Measurements from ENCODE around the gene NEMP2.
A peak's percentile ranks its signal among the peaks of the same experiment; 100 is the strongest.
"Not testable (repeated sequence)": the region's sequence is repeated elsewhere in the genome, so short reads cannot be mapped to it uniquely, and the experiment has no call there.

The NEMP2 gene

DNA sequence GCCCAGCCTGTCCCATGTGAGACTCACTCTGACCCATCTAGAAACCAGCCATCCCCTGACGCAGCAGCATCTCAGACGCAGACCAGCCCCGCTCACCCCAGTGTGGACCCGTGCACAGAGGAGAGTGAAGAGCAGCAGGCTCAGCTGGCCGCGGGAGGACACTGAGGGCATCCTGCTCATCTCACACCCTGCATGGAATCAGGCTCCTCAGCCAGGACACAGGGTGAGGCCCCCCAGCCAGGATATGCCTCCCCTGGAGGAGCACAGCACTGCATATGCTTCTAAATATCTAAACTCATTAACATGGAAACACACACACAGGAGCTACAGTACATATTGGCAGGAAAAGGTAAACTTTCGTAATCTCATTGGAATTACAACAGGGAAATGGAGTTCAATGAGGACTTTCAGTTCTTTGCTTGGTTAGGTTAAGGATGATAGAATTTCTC lies 34.4 kb downstream of the NEMP2 start:
- peak overlapping the region; percentile 38 for H3K9ac ChIP-seq (ENCODE audit: low read depth, low read length)
- no peaks in the 10 kb centered on the region for H3K36me3 ChIP-seq (ENCODE audit: control insufficient read depth, insufficient read depth, low read length)
- H3K4me1 ChIP-seq (ENCODE audit: control insufficient read depth, insufficient read depth, low read length), result no peaks in the 10 kb centered on the region
- no peak overlapping the region for H3K4me3 ChIP-seq (ENCODE audit: low read depth, low read length)
- H3K27me3 ChIP-seq (ENCODE audit: control insufficient read depth, insufficient read depth, low read length), result no peaks in the 10 kb centered on the region
- no peaks in the 10 kb centered on the region for H3K9me3 ChIP-seq (ENCODE audit: control insufficient read depth, insufficient read depth, low read length)

GRCh38 chr2:190499273-190499672 lies 35.2 kb downstream of the NEMP2 start:
- H3K4me1 ChIP-seq (ENCODE audit: control insufficient read depth, insufficient read depth, low read length), result no peaks in the 10 kb centered on the region
- no peaks in the 10 kb centered on the region for H3K36me3 ChIP-seq (ENCODE audit: control insufficient read depth, insufficient read depth, low read length)
- H3K9ac ChIP-seq (ENCODE audit: low read depth, low read length), result no peak overlapping the region
- no peak overlapping the region for H3K4me3 ChIP-seq (ENCODE audit: low read depth, low read length)
- no peaks in the 10 kb centered on the region for H3K27me3 ChIP-seq (ENCODE audit: control insufficient read depth, insufficient read depth, low read length)
- H3K9me3 ChIP-seq (ENCODE audit: control insufficient read depth, insufficient read depth, low read length), result no peaks in the 10 kb centered on the region

DNA sequence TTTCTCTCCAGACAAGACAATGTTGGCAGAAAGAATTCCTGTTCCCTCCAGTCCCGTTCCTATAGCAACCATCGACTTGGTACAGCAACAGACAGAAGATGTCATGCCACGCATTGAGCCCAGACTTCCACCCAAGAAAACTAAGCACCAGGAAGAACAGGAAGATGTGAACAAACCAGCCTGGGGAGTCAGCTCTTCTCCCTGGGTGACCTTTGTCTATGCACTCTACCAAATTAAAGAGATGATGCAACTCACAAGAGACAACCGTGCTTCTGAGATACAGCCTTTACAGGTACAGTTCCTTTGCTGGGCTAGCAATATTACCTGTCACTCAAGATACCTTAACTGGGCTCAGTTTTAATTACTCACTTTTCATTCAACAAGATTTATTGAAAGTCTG lies 37.1 kb downstream of the NEMP2 start:
- Histone ChIP-seq H3K36me3 (ENCODE audit: control insufficient read depth, insufficient read depth, low read length) (no peaks in the 10 kb centered on the region), H3K4me1 (ENCODE audit: control insufficient read depth, insufficient read depth, low read length) (no peaks in the 10 kb centered on the region), H3K9me3 (ENCODE audit: control insufficient read depth, insufficient read depth, low read length) (no peaks in the 10 kb centered on the region), H3K9ac (ENCODE audit: low read depth, low read length) (no peak overlapping the region), H3K27me3 (ENCODE audit: control insufficient read depth, insufficient read depth, low read length) (no peaks in the 10 kb centered on the region), H3K4me3 (ENCODE audit: low read depth, low read length) (no peak overlapping the region)

DNA sequence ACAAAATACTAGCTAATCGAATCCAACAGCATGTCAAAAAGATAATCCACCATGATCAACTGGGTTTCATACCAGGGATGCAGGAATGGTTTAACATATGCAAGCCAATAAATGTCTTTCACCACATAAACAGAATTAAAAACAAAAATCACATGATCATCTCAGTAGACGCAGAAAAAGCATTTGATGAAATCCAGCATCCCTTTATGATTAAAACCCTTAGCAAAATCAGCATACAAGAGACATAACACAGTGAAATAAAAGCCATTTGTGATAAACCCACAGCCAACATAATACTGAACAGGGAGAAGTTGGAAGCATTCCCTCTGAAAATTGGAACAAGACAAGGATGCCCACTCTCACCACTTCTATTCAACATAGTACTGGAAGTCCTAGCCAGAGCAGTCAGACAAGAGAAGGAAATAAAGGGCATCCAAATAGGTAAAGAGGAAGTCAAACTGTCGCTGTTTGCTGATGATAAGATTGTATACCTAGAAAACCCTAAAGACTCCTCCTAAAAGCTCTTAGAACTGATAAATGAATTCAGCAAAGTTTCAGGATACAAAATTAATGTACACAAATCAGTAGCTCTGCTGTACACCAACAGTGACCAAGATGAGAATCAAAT lies 39.8 kb downstream of the NEMP2 start:
- not testable (repeated sequence) for H3K4me1 ChIP-seq (ENCODE audit: control insufficient read depth, insufficient read depth, low read length); H3K9ac ChIP-seq (ENCODE audit: low read depth, low read length); H3K27me3 ChIP-seq (ENCODE audit: control insufficient read depth, insufficient read depth, low read length); H3K9me3 ChIP-seq (ENCODE audit: control insufficient read depth, insufficient read depth, low read length); H3K36me3 ChIP-seq (ENCODE audit: control insufficient read depth, insufficient read depth, low read length); H3K4me3 ChIP-seq (ENCODE audit: low read depth, low read length)

GRCh38 chr2:190493095-190493494 lies 41.4 kb downstream of the NEMP2 start:
- H3K27me3 ChIP-seq (ENCODE audit: control insufficient read depth, insufficient read depth, low read length), result no peaks in the 10 kb centered on the region
- H3K36me3 ChIP-seq (ENCODE audit: control insufficient read depth, insufficient read depth, low read length), result no peaks in the 10 kb centered on the region
- no peak overlapping the region for H3K9ac ChIP-seq (ENCODE audit: low read depth, low read length)
- H3K4me1 ChIP-seq (ENCODE audit: control insufficient read depth, insufficient read depth, low read length), result peaks cover 2% of the 10 kb centered on the region
- no peaks in the 10 kb centered on the region for H3K9me3 ChIP-seq (ENCODE audit: control insufficient read depth, insufficient read depth, low read length)
- no peak overlapping the region for H3K4me3 ChIP-seq (ENCODE audit: low read depth, low read length)

GRCh38 chr2:190490502-190490901 lies 44.0 kb downstream of the NEMP2 start:
- Histone ChIP-seq H3K36me3 (ENCODE audit: control insufficient read depth, insufficient read depth, low read length) (no peaks in the 10 kb centered on the region), H3K9me3 (ENCODE audit: control insufficient read depth, insufficient read depth, low read length) (no peaks in the 10 kb centered on the region), H3K9ac (ENCODE audit: low read depth, low read length) (no peak overlapping the region), H3K4me1 (ENCODE audit: control insufficient read depth, insufficient read depth, low read length) (peaks cover 2% of the 10 kb centered on the region), H3K27me3 (ENCODE audit: control insufficient read depth, insufficient read depth, low read length) (no peaks in the 10 kb centered on the region), H3K4me3 (ENCODE audit: low read depth, low read length) (no peak overlapping the region)

- Histone ChIP-seq H3K9ac (ENCODE audit: low read depth, low read length) (no peak overlapping the region), H3K9me3 (ENCODE audit: control insufficient read depth, insufficient read depth, low read length) (no peaks in the 10 kb centered on the region), H3K36me3 (ENCODE audit: control insufficient read depth, insufficient read depth, low read length) (no peaks in the 10 kb centered on the region), H3K27me3 (ENCODE audit: control insufficient read depth, insufficient read depth, low read length) (no peaks in the 10 kb centered on the region), H3K4me1 (ENCODE audit: control insufficient read depth, insufficient read depth, low read length) (peaks cover 2% of the 10 kb centered on the region), H3K4me3 (ENCODE audit: low read depth, low read length) (no peak overlapping the region)
Measured at GRCh38 chr2:190489475-190489874, 45.0 kb downstream of the NEMP2 start.

DNA sequence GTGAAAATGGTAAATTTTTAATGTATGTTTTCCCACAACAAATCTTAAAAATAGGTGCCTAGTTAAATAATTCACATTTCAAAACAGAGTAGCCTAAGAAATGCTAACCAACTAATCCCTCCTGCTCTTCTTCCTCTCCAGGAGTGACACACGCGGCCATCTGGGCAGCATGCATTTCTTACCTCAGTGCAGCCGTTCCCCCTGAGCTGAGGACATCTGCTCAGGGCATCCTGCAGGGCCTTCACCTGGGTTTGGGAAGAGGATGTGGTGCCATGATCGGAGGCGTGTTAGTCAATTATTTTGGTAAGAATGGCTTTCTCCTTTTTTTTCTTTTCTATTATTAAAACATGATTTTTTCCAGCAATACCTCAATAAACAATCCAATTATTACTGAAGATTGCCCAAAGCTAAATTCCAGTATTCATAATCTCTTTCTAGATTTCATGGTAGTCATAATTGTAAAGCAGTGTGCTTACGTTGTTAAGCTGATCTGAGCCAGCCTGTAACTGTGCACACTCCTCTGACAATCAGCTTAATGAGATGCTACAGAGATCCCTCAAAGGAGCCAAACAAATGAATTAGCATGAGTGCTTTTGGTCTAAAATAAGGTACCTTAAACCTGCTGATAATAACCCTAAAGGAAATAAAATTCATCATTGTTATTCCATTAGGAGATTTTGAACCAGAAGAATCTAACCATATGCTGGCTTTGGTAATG lies 45.8 kb downstream of the NEMP2 start:
- no peak overlapping the region for H3K4me3 ChIP-seq (ENCODE audit: low read depth, low read length)
- H3K9ac ChIP-seq (ENCODE audit: low read depth, low read length), result no peak overlapping the region
- no peaks in the 10 kb centered on the region for H3K27me3 ChIP-seq (ENCODE audit: control insufficient read depth, insufficient read depth, low read length)
- no peaks in the 10 kb centered on the region for H3K36me3 ChIP-seq (ENCODE audit: control insufficient read depth, insufficient read depth, low read length)
- H3K4me1 ChIP-seq (ENCODE audit: control insufficient read depth, insufficient read depth, low read length), result peaks cover 2% of the 10 kb centered on the region
- no peaks in the 10 kb centered on the region for H3K9me3 ChIP-seq (ENCODE audit: control insufficient read depth, insufficient read depth, low read length)

- Histone ChIP-seq H3K9me3 (ENCODE audit: control insufficient read depth, insufficient read depth, low read length) (no peaks in the 10 kb centered on the region), H3K4me1 (ENCODE audit: control insufficient read depth, insufficient read depth, low read length) (peaks cover 2% of the 10 kb centered on the region), H3K36me3 (ENCODE audit: control insufficient read depth, insufficient read depth, low read length) (no peaks in the 10 kb centered on the region), H3K4me3 (ENCODE audit: low read depth, low read length) (no peak overlapping the region), H3K9ac (ENCODE audit: low read depth, low read length) (no peak overlapping the region), H3K27me3 (ENCODE audit: control insufficient read depth, insufficient read depth, low read length) (no peaks in the 10 kb centered on the region)
Measured at GRCh38 chr2:190486037-190486623, 48.4 kb downstream of the NEMP2 start.

DNA sequence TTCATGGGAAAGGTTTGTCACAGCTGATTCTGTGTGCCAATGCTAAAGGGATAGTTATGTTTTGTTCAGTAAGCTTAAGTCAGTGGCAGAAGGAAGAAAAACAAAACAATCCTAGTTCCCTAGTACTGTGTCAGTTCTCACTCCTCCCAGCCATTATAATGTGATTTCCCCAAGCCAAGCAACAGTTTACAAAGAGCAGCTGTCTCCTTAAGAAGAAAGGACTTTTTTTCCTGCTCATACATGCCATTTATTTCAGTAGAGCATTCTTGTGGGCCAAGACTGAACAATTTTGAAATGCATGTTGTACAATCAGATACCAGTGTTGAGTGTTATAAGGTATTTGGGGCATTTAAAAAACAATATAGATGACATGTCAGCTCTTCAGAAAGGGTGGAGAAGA lies 52.1 kb downstream of the NEMP2 start:
- H3K27me3 ChIP-seq (ENCODE audit: control insufficient read depth, insufficient read depth, low read length), result no peaks in the 10 kb centered on the region
- no peak overlapping the region for H3K9ac ChIP-seq (ENCODE audit: low read depth, low read length)
- H3K9me3 ChIP-seq (ENCODE audit: control insufficient read depth, insufficient read depth, low read length), result no peaks in the 10 kb centered on the region

GRCh38 chr2:190481339-190481738 lies 53.2 kb downstream of the NEMP2 start:
- H3K9me3 ChIP-seq (ENCODE audit: control insufficient read depth, insufficient read depth, low read length), result no peaks in the 10 kb centered on the region
- no peaks in the 10 kb centered on the region for H3K36me3 ChIP-seq (ENCODE audit: control insufficient read depth, insufficient read depth, low read length)
- no peaks in the 10 kb centered on the region for H3K4me1 ChIP-seq (ENCODE audit: control insufficient read depth, insufficient read depth, low read length)
- H3K4me3 ChIP-seq (ENCODE audit: low read depth, low read length), result no peak overlapping the region
- H3K9ac ChIP-seq (ENCODE audit: low read depth, low read length), result no peak overlapping the region
- H3K27me3 ChIP-seq (ENCODE audit: control insufficient read depth, insufficient read depth, low read length), result no peaks in the 10 kb centered on the region

More for the DNA sequence above, 52.1 kb downstream of the NEMP2 start:
- H3K4me3 ChIP-seq (ENCODE audit: low read depth, low read length), result no peak overlapping the region
- no peaks in the 10 kb centered on the region for H3K36me3 ChIP-seq (ENCODE audit: control insufficient read depth, insufficient read depth, low read length)
- no peaks in the 10 kb centered on the region for H3K4me1 ChIP-seq (ENCODE audit: control insufficient read depth, insufficient read depth, low read length)
